CD4-positive, alpha-beta T cell treated with Interleukin-6 at 100 ng/mL for 8 hours (primary cell): Measurements from ENCODE around the gene FAM72B.
"Not testable (repeated sequence)": the region's sequence is repeated elsewhere in the genome, so short reads cannot be mapped to it uniquely, and the experiment has no call there.

Experiments
- DNase-seq: peaks from one replicate; pipeline ENCODE4 v3.0.0-alpha.2; 2020; ENCODE audit warnings: mixed read lengths, low spot score

The FAM72B gene

DNA sequence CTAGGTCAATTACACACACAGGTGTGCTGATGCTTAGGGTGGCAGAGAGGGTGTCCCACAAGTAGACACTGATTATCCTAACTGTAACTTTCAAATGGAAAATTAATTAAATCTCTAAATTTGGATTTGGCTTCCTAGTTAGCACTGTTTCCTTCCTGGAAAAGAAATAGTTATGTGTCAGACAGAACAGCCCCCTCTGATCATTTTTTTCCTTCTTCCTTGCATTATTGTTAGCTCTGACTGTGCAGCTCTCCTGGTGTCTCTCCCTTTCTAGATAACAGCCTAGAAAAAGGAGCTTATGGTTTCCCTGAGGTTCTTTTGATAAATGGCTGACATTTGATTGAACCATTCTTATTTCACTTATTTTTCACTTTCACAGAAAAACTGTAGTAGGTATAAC is 31.4 kb downstream of the FAM72B start:
- DNase-seq: not testable (repeated sequence)

DNA sequence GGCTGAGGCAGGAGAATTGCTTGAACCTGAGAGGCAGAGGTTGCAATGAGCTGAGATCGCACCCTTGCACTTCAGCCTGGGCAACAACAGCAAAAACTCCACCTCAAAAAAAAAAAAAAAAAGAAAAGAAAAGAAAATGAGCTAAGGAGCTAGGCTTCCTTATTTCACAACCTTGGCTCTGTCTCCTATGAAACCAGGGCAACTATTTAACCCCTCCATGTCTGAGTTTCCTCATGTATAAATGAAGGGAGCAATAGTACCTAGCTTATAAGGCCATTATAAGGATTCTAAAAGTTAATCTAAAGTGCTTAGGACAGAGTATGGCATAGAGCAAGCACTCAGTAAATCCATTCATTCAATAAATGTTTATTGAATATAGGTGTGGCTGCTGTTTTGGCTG is 32.8 kb downstream of the FAM72B start:
- not testable (repeated sequence) for DNase-seq

DNA sequence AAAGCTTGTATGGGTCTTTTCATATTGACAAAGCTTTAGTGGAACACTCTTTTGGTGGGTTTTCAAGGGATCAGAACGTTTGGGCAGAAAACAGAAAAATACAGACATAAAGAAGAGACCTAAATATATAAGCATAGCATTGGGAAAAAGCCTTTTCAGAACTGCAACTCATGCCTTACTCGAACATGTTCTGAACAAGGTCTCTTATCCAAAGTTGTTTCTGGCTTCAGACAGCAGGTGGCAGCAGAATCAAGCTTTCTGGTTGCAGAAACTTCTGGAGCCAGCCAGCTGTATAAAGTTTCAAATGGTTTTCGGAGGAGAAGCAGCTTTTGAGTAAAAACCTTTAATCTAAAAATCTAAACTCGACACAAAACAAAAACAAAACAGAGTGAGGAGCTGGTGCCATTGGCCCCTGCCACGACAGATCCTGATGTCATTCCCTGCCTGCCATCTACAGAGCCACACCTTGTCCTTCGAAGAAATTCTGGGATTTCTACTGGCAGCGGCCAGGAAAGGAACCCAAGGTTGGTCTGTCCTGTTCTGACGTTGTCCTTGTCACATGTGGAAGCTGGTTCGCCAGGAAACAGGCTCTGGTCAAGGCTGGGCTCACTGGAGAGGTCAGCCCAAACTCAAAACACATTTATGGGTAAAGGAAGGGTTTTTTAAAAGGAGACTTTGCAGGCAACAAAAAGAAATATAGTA is 35.5 kb downstream of the FAM72B start:
- DNase-seq: not testable (repeated sequence)

DNA sequence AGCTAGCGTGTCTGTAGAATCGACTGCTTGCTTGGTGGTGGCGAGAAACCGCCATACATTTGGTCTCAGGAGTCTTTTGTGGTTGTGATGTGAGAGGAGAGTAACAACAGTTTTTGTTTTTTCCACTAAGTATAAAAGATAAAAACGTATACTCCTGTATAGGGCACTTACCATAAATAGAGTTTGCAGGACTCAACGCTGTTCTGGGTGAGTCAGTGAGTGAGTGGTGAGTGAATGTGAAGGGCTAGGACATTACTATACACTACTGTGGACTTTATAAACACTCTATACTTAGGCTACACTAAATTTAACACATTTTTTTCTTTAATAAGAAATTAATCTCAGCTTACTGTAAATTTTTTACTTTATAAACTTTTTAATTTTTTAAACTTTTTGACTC is 43.7 kb downstream of the FAM72B start:
- not testable (repeated sequence) for DNase-seq

DNA sequence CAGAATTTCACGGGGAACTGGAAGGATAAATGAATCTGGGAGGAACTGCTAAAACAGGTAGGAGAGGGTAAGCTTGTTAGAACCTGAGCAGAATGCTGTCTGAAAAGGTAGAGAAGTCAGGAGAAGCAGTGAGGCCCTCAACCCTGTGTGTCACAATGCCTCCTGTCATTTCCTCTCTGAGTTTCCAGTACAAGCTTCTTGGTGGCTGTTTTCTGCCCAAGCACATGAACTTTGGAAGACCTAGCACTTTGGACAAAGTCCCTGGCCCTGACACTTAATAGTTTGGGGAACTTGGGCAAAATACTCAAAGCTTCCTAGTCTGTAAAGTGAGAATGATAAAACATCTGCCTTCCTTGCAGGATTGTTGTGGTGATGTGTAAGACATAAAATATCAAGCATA is 52.6 kb downstream of the FAM72B start:
- DNase-seq: not testable (repeated sequence)

DNA sequence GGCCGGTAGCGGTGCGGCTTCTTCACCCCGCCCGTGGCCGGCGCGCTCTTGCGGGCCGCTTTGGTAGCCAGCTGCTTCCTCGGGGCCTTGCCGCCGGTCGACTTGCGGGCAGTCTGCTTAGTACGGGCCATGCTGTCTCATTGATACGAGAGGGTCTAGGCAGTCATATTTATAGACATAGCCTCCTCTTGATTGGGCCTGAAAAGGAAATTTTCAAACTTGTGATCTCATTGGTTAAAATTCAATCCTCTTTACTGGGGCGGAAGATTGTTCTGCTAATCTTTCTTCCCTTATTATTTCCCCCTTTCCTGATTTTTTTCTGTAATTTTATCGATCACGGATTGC is 65.7 kb downstream of the FAM72B start:
- DNase-seq: not testable (repeated sequence)
